K562 (cell line): ENCODE results near the gene PRKCQ. TPM values are rescaled to one million over a fixed set of nuclear protein-coding genes. Genes with fewer than 3 reads are reported as not detected.

Experiments used
- ATAC-seq: fragments of 200-7000 bp; cut with Tn5 transposase; 3 replicates; pipeline ENCODE4 v1.9.1; 2020; ENCODE audit warnings: moderate library complexity
- BruUV-seq: library from RNA; stranded (reverse); fragments of 400-500 nt; replicated peaks from 2 replicates; lab custom pipeline; 2021; lab: Mats Ljungman, UMichigan
- CTCF ChIA-PET: fragments of 300-600 bp; formaldehyde crosslinking; extraction: SDS; loops from one replicate; lab custom pipeline; 2021; ENCODE audit warnings: low intra/inter-chr PET ratio; lab: Yijun Ruan, JAX
- POLR2A ChIA-PET: fragments of 300-600, 350-650 bp; sonication (Branson Sonifier 250); formaldehyde crosslinking; extraction: SDS; loops from one replicate; lab custom pipeline; 2021; ENCODE audit warnings: antibody characterized with exemption, inconsistent platforms; lab: Yijun Ruan, JAX
- DNase-seq, 4 experiments: peaks; one replicate each; pipeline versions ENCODE4 v3.0.0 to v3.0.0-alpha.2; 2011 to 2018; ENCODE audit warnings: low spot score in 3 of 4, mixed read lengths in 3 of 4; ENCODE audit errors: extremely low read depth in 1 of 4
- FAIRE-seq: peaks from 2 replicates; lab custom pipeline; 2011; peaks lifted over from hg19 to GRCh38; lab: Jason Lieb, UNC
- H2AFZ ChIP-seq: 2 replicates; pipeline ENCODE4 v1.6.0; 2011; ENCODE audit warnings: low read depth, low read length, control low read depth, inconsistent platforms
- H3K27ac ChIP-seq: fragments of 200-600 bp; 3 replicates; pipeline ENCODE4 v1.8.0; 2011; ENCODE audit warnings: low read depth, mild to moderate bottlenecking, control low read depth, inconsistent platforms, low read length, moderate library complexity, mixed read lengths; ENCODE audit errors: extremely low read depth
- H3K27me3 ChIP-seq, 2 experiments: fragments of 300-600 bp in 1 of 2; 2 replicates in 1 of 2; 3 replicates in 1 of 2; pipeline versions ENCODE4 v1.6.0 to v1.8.0; 2011; ENCODE audit warnings: inconsistent platforms in 2 of 2, low read length in 2 of 2, mild to moderate bottlenecking in 1 of 2, mixed read lengths in 1 of 2, moderate library complexity in 1 of 2; ENCODE audit not compliant: control insufficient read depth in 2 of 2, insufficient read depth in 2 of 2
- H3K36me3 ChIP-seq: fragments of 300-600 bp; 3 replicates; pipeline ENCODE4 v1.8.0; 2011; ENCODE audit warnings: mild to moderate bottlenecking, low read length, inconsistent platforms; ENCODE audit not compliant: control insufficient read depth, insufficient read depth
- H3K4me1 ChIP-seq, 2 experiments: fragments of 200-600 bp in 1 of 2; replicated peaks in 1 of 2; 2 replicates in 1 of 2; 3 replicates in 1 of 2; pipeline versions ENCODE4 v1.5.1 to v1.8.0; 2011; ENCODE audit warnings: inconsistent platforms in 2 of 2, low read length in 2 of 2, mild to moderate bottlenecking in 1 of 2, mixed read lengths in 1 of 2, moderate library complexity in 1 of 2; ENCODE audit not compliant: control insufficient read depth in 2 of 2, insufficient read depth in 2 of 2
- H3K4me2 ChIP-seq: 2 replicates; pipeline ENCODE4 v1.6.1; 2011; ENCODE audit warnings: low read length, control low read depth, inconsistent platforms, mixed read lengths; ENCODE audit not compliant: insufficient read depth
- H3K4me3 ChIP-seq: fragments of 200-600 bp; sonication (generic), shearing (Covaris generic); 2 replicates; pipeline ENCODE4 v1.5.1; 2016; ENCODE audit warnings: control low read depth, inconsistent platforms
- H3K79me2 ChIP-seq: fragments of 200-600 bp; 3 replicates; pipeline ENCODE4 v1.8.0; 2011; ENCODE audit warnings: low read length, inconsistent platforms; ENCODE audit not compliant: control insufficient read depth, insufficient read depth
- H3K9ac ChIP-seq, 2 experiments: 2 replicates each; pipeline versions ENCODE4 v1.6.0 to v1.6.1; 2011; ENCODE audit warnings: low read depth in 2 of 2, low read length in 2 of 2, control low read depth in 1 of 2, inconsistent platforms in 1 of 2, mild to moderate bottlenecking in 1 of 2, mixed read lengths in 1 of 2; ENCODE audit not compliant: insufficient read depth in 1 of 2
- H3K9me1 ChIP-seq: one replicate; pipeline ENCODE4 v1.6.0; 2011; ENCODE audit warnings: inconsistent platforms, mild to moderate bottlenecking, low read length, moderate library complexity; ENCODE audit not compliant: control insufficient read depth, insufficient read depth
- H3K9me3 ChIP-seq: replicated peaks from 2 replicates; pipeline ENCODE4 v1.5.1; 2011; ENCODE audit warnings: low read depth, low read length, inconsistent platforms; ENCODE audit not compliant: control insufficient read depth, insufficient read depth
- H4K20me1 ChIP-seq: replicated peaks from 2 replicates; pipeline ENCODE4 v1.6.1; 2011; ENCODE audit warnings: low read length, inconsistent platforms, mixed read lengths; ENCODE audit not compliant: control insufficient read depth, insufficient read depth
- E2F3 ChIP-seq: fragments of 250-450 bp; sonication (Bioruptor Pico); IDR thresholded peaks from 2 replicates; pipeline ENCODE4 v1.4.0; 2020; ENCODE audit warnings: mild to moderate bottlenecking
- ESRRB ChIP-seq: fragments of 250-450 bp; sonication (Bioruptor Pico); IDR thresholded peaks from 2 replicates; pipeline ENCODE4 v1.5.0; 2020; ENCODE audit warnings: mild to moderate bottlenecking, moderate library complexity, borderline replicate concordance
- GABPB1 ChIP-seq: sonication (generic); formaldehyde crosslinking; IDR thresholded peaks from 2 replicates; pipeline ENCODE4 v1.8.0; 2022; ENCODE audit warnings: mild to moderate bottlenecking, missing genetic modification reagents
- MEF2A ChIP-seq: IDR thresholded peaks from 2 replicates; pipeline ENCODE4 v1.6.1; 2011; ENCODE audit warnings: low read depth, mild to moderate bottlenecking, low read length, moderate library complexity; ENCODE audit not compliant: control insufficient read depth
- NCOR1 ChIP-seq: fragments of 450-650 bp; IDR thresholded peaks from 2 replicates; pipeline ENCODE4 v1.6.1; 2016; ENCODE audit warnings: mild to moderate bottlenecking, moderate library complexity
- PHB ChIP-seq: fragments of 250-450 bp; sonication (Bioruptor Pico); IDR thresholded peaks from 2 replicates; pipeline ENCODE4 v1.5.0; 2021
- ZFPM2 ChIP-seq: fragments of 250-450 bp; sonication (Bioruptor Pico); IDR thresholded peaks from 2 replicates; pipeline ENCODE4 v1.5.1; 2022; ENCODE audit warnings: mild to moderate bottlenecking
- ZNF778 ChIP-seq: fragments of 450-650 bp; formaldehyde crosslinking; IDR thresholded peaks from 2 replicates; pipeline ENCODE4 v1.4.0; 2020; ENCODE audit warnings: mild to moderate bottlenecking, moderate library complexity
- WGBS: fragments of 100-300 bp; shearing (Covaris generic); methylation state at CpG from one replicate; pipeline ENCODE4 v1.1.6; 2016; ENCODE audit warnings: low coverage, mixed read lengths; ENCODE audit not compliant: insufficient coverage; ENCODE audit errors: missing lambda C conversion rate; 5-methylcytosine and 5-hydroxymethylcytosine counted together
- in situ Hi-C: fragments of 300-500 bp; cut with MboI; formaldehyde crosslinking; loops from 4 replicates; pipeline ENCODE4 v1.15.0; 2018; ENCODE audit warnings: inconsistent platforms, mixed read lengths
- intact Hi-C: fragments of 100-400 bp; cut with micrococcal nuclease; formaldehyde crosslinking; loops from 2 replicates; pipeline ENCODE4 v1.14.2; 2022
- polyA plus RNA-seq, 8 experiments: library from polyadenylated mRNA; depleted of rRNA in 4 of 8; stranded (reverse) in 5 of 8; unstranded in 3 of 8; fragments of >200 nt; fragmentation: Nextera tagmentation in 2 of 8; fragmentation: Illumina TruSeq in 1 of 8; extraction: Ambion mirVana in 2 of 8; extraction: Trizol in 1 of 8; gene quantifications; 2 replicates each; pipeline versions ENCODE4 v1.2.1 to v1.2.3, GENCODE V29; 2011 to 2014; ENCODE audit warnings: inconsistent platforms in 1 of 8, missing spikeins in 1 of 8
- total RNA-seq, 7 experiments: library from RNA; depleted of rRNA in 6 of 7; stranded (reverse); fragments of >200 nt in 6 of 7; fragmentation: Illumina TruSeq in 2 of 7; extraction: Trizol in 2 of 7; gene quantifications; 2 replicates each; pipeline versions ENCODE4 v1.2.1 to v1.2.3, GENCODE V29; 2011 to 2021; ENCODE audit warnings: low replicate concordance in 1 of 7
- TF ChIP-seq, protein P1 (sequence below): fragments of 450-650 bp; IDR thresholded peaks from 2 replicates; pipeline ENCODE4 v1.6.1; 2016; ENCODE audit warnings: borderline replicate concordance
- TF ChIP-seq, protein P2 (sequence below): IDR thresholded peaks from 2 replicates; pipeline ENCODE4 v1.6.1; 2012; ENCODE audit warnings: low read depth, low read length, improper control_type of control experiment, borderline replicate concordance
- TF ChIP-seq, protein P3 (sequence below): sonication (generic); formaldehyde crosslinking; IDR thresholded peaks from 2 replicates; pipeline ENCODE4 v1.8.0; 2022; ENCODE audit warnings: mild to moderate bottlenecking, missing genetic modification reagents

The PRKCQ gene
- total and polyA plus RNA-seq, 9 of the 15 experiments (the other 6 are each of a cell fraction or from before 2014, with no cell fraction given), result 4.4 to 23.3 (median 14.6) TPM

DNA sequence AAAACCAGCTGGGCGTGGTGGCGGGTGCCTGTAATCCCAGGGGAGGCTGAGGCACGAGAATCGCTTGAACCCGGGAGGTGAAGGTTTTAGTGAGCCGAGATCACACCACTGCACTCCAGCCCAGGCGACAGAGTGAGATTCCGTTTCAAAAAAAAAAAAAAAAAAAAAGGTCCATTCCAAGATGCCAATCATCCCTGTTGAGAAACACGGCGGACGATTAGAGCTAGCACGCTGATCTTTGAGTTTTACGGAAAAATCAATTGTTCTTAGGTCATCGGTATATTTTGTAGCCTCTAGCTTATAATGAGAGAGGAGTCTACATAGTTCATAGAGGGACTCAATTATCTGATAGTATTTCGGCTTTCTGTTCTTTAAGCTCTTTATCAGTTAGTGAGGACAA lies 169.2 kb downstream of the PRKCQ start:
- Histone ChIP-seq H3K9me1 (no peaks in the 10 kb centered on the region), H3K9me3 (no peaks in the 10 kb centered on the region; the same call in 1 of the 2 replicates), H3K79me2 (no peaks in the 10 kb centered on the region), H3K9ac (no peak overlapping the region), H2AFZ (no peak overlapping the region), H3K4me1 (no peaks in the 10 kb centered on the region), H3K27me3 (peaks cover 4 to 14% of the 10 kb centered on the region in 2 experiments), H3K27ac (no peak overlapping the region), H3K36me3 (no peaks in the 10 kb centered on the region), H4K20me1 (no peaks in the 10 kb centered on the region), H3K4me3 (no peak overlapping the region), H3K4me2 (no peak overlapping the region)
- FAIRE-seq (no peak), ATAC-seq (no peak), DNase-seq (no peak)
- WGBS, result 26% methylated on average over 13 of the region's 15 CpGs
- in situ Hi-C loops (no loop called here), intact Hi-C loops (no loop called here)
- BruUV-seq, result no TSS peak
- ChIA-PET CTCF (no interaction called here), POLR2A (interaction anchor here (0.5 to 0.6 kb wide), 2 partner anchors 36 to 1330 kb away, joined by 3 to 4 read pairs; no protein-coding TSS in a partner anchor)
- TF ChIP-seq MEF2A (no peak), ZNF778 (CRISPR knock-in tag) (no peak), NCOR1 (no peak), GABPB1 (CRISPR knock-in tag) (no peak), ZFPM2 (CRISPR knock-in tag) (no peak), PHB (CRISPR knock-in tag) (no peak), E2F3 (no peak), ESRRB (CRISPR knock-in tag) (no peak)
- TF ChIP-seq, protein P1, sequence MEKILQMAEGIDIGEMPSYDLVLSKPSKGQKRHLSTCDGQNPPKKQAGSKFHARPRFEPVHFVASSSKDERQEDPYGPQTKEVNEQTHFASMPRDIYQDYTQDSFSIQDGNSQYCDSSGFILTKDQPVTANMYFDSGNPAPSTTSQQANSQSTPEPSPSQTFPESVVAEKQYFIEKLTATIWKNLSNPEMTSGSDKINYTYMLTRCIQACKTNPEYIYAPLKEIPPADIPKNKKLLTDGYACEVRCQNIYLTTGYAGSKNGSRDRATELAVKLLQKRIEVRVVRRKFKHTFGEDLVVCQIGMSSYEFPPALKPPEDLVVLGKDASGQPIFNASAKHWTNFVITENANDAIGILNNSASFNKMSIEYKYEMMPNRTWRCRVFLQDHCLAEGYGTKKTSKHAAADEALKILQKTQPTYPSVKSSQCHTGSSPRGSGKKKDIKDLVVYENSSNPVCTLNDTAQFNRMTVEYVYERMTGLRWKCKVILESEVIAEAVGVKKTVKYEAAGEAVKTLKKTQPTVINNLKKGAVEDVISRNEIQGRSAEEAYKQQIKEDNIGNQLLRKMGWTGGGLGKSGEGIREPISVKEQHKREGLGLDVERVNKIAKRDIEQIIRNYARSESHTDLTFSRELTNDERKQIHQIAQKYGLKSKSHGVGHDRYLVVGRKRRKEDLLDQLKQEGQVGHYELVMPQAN, result no peak
- TF ChIP-seq, protein P2, sequence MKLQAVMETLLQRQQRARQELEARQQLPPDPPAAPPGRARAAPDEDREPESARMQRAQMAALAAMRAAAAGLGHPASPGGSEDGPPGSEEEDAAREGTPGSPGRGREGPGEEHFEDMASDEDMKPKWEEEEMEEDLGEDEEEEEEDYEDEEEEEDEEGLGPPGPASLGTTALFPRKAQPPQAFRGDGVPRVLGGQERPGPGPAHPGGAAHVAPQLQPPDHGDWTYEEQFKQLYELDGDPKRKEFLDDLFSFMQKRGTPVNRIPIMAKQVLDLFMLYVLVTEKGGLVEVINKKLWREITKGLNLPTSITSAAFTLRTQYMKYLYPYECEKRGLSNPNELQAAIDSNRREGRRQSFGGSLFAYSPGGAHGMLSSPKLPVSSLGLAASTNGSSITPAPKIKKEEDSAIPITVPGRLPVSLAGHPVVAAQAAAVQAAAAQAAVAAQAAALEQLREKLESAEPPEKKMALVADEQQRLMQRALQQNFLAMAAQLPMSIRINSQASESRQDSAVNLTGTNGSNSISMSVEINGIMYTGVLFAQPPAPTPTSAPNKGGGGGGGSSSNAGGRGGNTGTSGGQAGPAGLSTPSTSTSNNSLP, result no peak
- TF ChIP-seq, protein P3, sequence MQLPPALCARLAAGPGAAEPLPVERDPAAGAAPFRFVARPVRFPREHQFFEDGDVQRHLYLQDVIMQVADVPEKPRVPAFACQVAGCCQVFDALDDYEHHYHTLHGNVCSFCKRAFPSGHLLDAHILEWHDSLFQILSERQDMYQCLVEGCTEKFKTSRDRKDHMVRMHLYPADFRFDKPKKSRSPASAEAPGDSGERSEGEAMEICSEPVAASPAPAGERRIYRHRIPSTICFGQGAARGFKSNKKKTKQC (CRISPR knock-in tag), result no peak
